ENCODE data around the gene LETMD1.
A peak's percentile ranks its signal among the peaks of the same experiment; 100 is the strongest.

Gene LETMD1

GRCh38 chr12:51025338-51025835 is 22.7 kb upstream of the LETMD1 start:
- DNase-seq (ENCODE audit: low read depth): no peak
- peak overlapping the region; percentile 87 for H3K4me3 ChIP-seq (ENCODE audit: control insufficient read depth, low read depth, low read length)
- TF ChIP-seq, protein P1, sequence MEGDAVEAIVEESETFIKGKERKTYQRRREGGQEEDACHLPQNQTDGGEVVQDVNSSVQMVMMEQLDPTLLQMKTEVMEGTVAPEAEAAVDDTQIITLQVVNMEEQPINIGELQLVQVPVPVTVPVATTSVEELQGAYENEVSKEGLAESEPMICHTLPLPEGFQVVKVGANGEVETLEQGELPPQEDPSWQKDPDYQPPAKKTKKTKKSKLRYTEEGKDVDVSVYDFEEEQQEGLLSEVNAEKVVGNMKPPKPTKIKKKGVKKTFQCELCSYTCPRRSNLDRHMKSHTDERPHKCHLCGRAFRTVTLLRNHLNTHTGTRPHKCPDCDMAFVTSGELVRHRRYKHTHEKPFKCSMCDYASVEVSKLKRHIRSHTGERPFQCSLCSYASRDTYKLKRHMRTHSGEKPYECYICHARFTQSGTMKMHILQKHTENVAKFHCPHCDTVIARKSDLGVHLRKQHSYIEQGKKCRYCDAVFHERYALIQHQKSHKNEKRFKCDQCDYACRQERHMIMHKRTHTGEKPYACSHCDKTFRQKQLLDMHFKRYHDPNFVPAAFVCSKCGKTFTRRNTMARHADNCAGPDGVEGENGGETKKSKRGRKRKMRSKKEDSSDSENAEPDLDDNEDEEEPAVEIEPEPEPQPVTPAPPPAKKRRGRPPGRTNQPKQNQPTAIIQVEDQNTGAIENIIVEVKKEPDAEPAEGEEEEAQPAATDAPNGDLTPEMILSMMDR (IDR thresholded peaks at IDR 0.05; ENCODE audit: control insufficient read depth, insufficient read depth, low read depth, low read length, missing control alignments): no peak

- H3K4me3 ChIP-seq (ENCODE audit: control insufficient read depth, low read depth, low read length): peak within 1 kb of the TSS; percentile 87
- DNase-seq (ENCODE audit: low read depth): peak; percentile 62
- TF ChIP-seq, protein P1 (IDR thresholded peaks at IDR 0.05; ENCODE audit: control insufficient read depth, insufficient read depth, low read depth, low read length, missing control alignments): no peak
These were observed 22.1 kb upstream of the LETMD1 start, which contains the start of gene SLC11A2 for GRCh38 chr12:51025836-51026638. TSS of gene SLC11A2 (minus strand) at chr12:51026384. CDS start at chr12:51010728, 15,656 bp downstream.

GRCh38 chr12:51027342-51027835 is 20.7 kb upstream of the LETMD1 start:
- H3K4me3 ChIP-seq (ENCODE audit: control insufficient read depth, low read depth, low read length): no peak overlapping the region
- TF ChIP-seq, protein P1 (IDR thresholded peaks at IDR 0.05; ENCODE audit: control insufficient read depth, insufficient read depth, low read depth, low read length, missing control alignments): no peak
- DNase-seq (ENCODE audit: low read depth): no peak

DNA sequence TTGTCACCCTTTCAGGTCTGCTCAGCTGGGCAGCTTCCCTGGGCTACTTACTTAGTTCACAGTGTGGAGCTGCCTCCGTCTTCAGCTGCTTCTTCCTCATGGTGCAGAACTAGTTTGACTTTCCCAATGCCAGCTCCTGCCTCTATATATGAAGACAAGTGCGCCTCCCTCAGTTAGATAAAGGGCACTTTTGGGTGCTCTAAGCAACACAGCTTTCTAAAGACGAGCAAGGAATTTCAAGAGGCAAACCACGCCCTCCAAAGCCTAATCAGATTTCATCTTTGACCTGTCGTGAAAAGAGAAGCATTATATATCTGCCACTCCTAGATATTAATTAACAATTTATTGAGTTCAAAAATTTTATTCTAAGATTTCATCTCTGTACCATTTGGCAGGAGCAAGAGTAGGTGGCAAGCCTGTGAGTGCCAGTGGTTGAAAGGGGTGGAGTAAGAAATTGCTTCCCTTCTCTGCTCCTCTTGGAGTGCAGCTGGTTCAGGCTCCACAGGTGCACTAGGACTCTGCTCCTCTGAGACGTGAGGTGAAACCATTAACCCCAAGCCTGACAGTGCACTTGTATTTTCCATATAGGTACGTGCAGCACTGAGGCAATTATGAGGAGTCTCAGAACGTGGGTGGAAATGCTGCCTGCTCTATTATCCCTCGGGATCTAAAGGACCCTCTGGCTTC is 19.9 kb upstream of the LETMD1 start:
- no peak for DNase-seq (ENCODE audit: low read depth)
- TF ChIP-seq, protein P1 (IDR thresholded peaks at IDR 0.05; ENCODE audit: control insufficient read depth, insufficient read depth, low read depth, low read length, missing control alignments): peak; percentile 35
- H3K4me3 ChIP-seq (ENCODE audit: control insufficient read depth, low read depth, low read length): no peak overlapping the region

DNA sequence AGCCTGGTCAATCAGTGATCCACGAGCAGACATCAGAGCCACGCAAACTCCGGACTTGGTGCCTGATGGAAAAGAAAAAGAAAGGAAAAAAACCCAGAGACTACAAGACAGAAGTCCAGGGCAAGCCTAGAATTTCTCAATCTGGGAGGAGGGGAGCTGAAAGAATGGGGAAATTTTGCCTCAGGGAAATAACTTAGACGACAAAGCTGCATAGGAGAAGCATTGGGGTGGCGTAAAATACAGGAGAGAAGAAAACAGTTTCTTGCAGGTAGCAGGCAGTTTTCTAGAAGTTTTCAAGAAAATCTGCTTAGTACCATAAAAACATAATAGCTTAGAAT is 19.3 kb upstream of the LETMD1 start:
- no peak for DNase-seq (ENCODE audit: low read depth)

DNA sequence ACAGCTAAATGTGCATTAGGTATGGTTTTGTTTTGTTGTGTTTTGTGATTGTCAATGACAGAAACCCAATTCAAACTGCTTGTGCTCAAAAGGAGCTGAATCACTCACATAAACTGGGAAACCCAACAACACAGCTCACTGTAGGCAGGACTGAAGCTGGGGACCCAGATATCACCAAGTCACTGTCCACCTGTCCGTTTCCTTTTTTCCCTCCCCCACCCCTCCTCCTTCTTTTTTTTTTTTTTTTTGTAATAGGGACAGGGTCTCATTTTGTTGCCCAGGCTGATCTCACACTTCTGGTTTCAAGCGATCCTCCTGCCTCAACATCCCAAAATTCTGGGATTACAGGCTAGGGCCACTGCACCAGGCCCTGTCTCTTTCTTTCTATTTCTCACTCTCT is 15.1 kb upstream of the LETMD1 start:
- TF ChIP-seq, protein P1 (IDR thresholded peaks at IDR 0.05; ENCODE audit: control insufficient read depth, insufficient read depth, low read depth, low read length, missing control alignments): no peak
- H3K4me3 ChIP-seq (ENCODE audit: control insufficient read depth, low read depth, low read length): no peak overlapping the region
- no peak for DNase-seq (ENCODE audit: low read depth)

More for the DNA sequence above, 19.3 kb upstream of the LETMD1 start:
- H3K4me3 ChIP-seq (ENCODE audit: control insufficient read depth, low read depth, low read length): no peak overlapping the region
- TF ChIP-seq, protein P1 (IDR thresholded peaks at IDR 0.05; ENCODE audit: control insufficient read depth, insufficient read depth, low read depth, low read length, missing control alignments): no peak

Measured in AG09309 (cell line).